Fibroblast of lung (primary cell): ENCODE measurements around the gene PIK3C2A. TPM values are rescaled to one million over a fixed set of nuclear protein-coding genes. Genes with fewer than 3 reads are reported as not detected.

Source experiments
- DNase-seq, 2 donors: peaks; one replicate each; pipeline versions ENCODE4 v3.0.0 to v3.0.0-alpha.2; 2010; ENCODE audit warnings: low read depth in 2 of 2
- H2AFZ ChIP-seq: 2 replicates; pipeline ENCODE4 v1.5.1; 2012; ENCODE audit warnings: low read length, control low read depth, inconsistent platforms
- H3K27ac ChIP-seq: 2 replicates; pipeline ENCODE4 v1.5.1; 2011; ENCODE audit warnings: low read length, control low read depth; ENCODE audit not compliant: insufficient read depth
- H3K27me3 ChIP-seq: 2 replicates; pipeline ENCODE4 v1.5.1; 2011; ENCODE audit warnings: mild to moderate bottlenecking, low read length; ENCODE audit not compliant: control insufficient read depth, insufficient read depth
- H3K36me3 ChIP-seq: 2 replicates; pipeline ENCODE4 v1.5.1; 2011; ENCODE audit warnings: low read length; ENCODE audit not compliant: control insufficient read depth, insufficient read depth
- H3K4me1 ChIP-seq: 2 replicates; pipeline ENCODE4 v1.5.1; 2011; ENCODE audit warnings: low read length; ENCODE audit not compliant: control insufficient read depth, insufficient read depth; ENCODE audit errors: extremely low read depth
- H3K4me2 ChIP-seq: 2 replicates; pipeline ENCODE4 v1.5.1; 2011; ENCODE audit warnings: low read length, control low read depth; ENCODE audit not compliant: insufficient read depth; ENCODE audit errors: extremely low read depth
- H3K4me3 ChIP-seq, 4 experiments: fragments of 200-600 bp in 1 of 4; sonication (generic) in 1 of 4; replicated peaks in 1 of 4; 2 replicates each; pipeline ENCODE4 v1.5.1; 2011 to 2016; ENCODE audit warnings: low read length in 4 of 4, low read depth in 3 of 4, mild to moderate bottlenecking in 3 of 4, control low read depth in 2 of 4, inconsistent platforms in 1 of 4, mixed read lengths in 1 of 4; ENCODE audit not compliant: insufficient read depth in 1 of 4; ENCODE audit errors: control extremely low read depth in 1 of 4
- H3K79me2 ChIP-seq: 2 replicates; pipeline ENCODE4 v1.5.1; 2012; ENCODE audit warnings: mild to moderate bottlenecking, low read length, inconsistent platforms; ENCODE audit not compliant: control insufficient read depth, insufficient read depth
- H3K9ac ChIP-seq: 2 replicates; pipeline ENCODE4 v1.5.1; 2011; ENCODE audit warnings: mild to moderate bottlenecking, low read length, control low read depth; ENCODE audit not compliant: insufficient read depth
- H3K9me3 ChIP-seq: 2 replicates; pipeline ENCODE4 v1.5.1; 2012; ENCODE audit warnings: low read depth, low read length; ENCODE audit not compliant: control insufficient read depth, insufficient read depth
- H4K20me1 ChIP-seq: 2 replicates; pipeline ENCODE4 v1.5.1; 2011; ENCODE audit warnings: low read length; ENCODE audit not compliant: control insufficient read depth, insufficient read depth; ENCODE audit errors: extremely low read depth
- CTCF ChIP-seq, 2 donors: IDR thresholded peaks in 1 of 2; conservative IDR thresholded peaks in 1 of 2; 1 replicate in 1 of 2; 2 replicates in 1 of 2; pipeline ENCODE4 v1.5.1; 2011 to 2012; ENCODE audit warnings: low read length in 2 of 2, control low read depth in 1 of 2, inconsistent platforms in 1 of 2, low read depth in 1 of 2, mild to moderate bottlenecking in 1 of 2
- EZH2 ChIP-seq: IDR thresholded peaks from 2 replicates; pipeline ENCODE4 v1.5.1; 2012; ENCODE audit warnings: low read length, control low read depth, mild to moderate bottlenecking; ENCODE audit errors: missing control alignments
- polyA plus RNA-seq, 2 donors: library from polyadenylated mRNA; depleted of rRNA in 1 of 2; stranded (reverse) in 1 of 2; unstranded in 1 of 2; fragments of >200 nt; gene quantifications; 2 replicates each; pipeline ENCODE4 v1.2.1, GENCODE V29; 2011 to 2012; ENCODE audit warnings: missing spikeins in 1 of 2
- total RNA-seq: library from RNA; depleted of rRNA; stranded (reverse); fragments of >200 nt; gene quantifications from 2 replicates; pipeline ENCODE4 v1.2.1, GENCODE V29; 2014

Gene PIK3C2A
- total and polyA plus RNA-seq, 2 donors (not counting 1 experiment from before 2014, with no cell fraction given): 38.0 to 45.4 TPM

- no peak overlapping the region for H2AFZ ChIP-seq
- TF ChIP-seq CTCF (conservative IDR thresholded peaks at IDR 0.05 in 1 of 2, IDR thresholded peaks at IDR 0.05 in 1 of 2; ENCODE audit: low read depth in 1 of 2, low read length in 2 of 2) (no peak), EZH2 (no peak)
- H4K20me1 ChIP-seq: peaks cover 2% of the 10 kb centered on the region
- H3K4me1 ChIP-seq: no peaks in the 10 kb centered on the region
- H3K36me3 ChIP-seq: no peaks in the 10 kb centered on the region
- no peak for DNase-seq
- no peaks in the 10 kb centered on the region for H3K9me3 ChIP-seq
- H3K4me2 ChIP-seq: no peak overlapping the region
- H3K27ac ChIP-seq: no peak overlapping the region
- H3K79me2 ChIP-seq: no peaks in the 10 kb centered on the region
- no peak overlapping the region for H3K9ac ChIP-seq
- H3K4me3 ChIP-seq: no peak overlapping the region
- H3K27me3 ChIP-seq: no peaks in the 10 kb centered on the region
Measured at GRCh38 chr11:17163291-17163690, 44.5 kb downstream of the PIK3C2A start.

- H4K20me1 ChIP-seq: peaks cover 2% of the 10 kb centered on the region
- H3K27me3 ChIP-seq: no peaks in the 10 kb centered on the region
- H3K9ac ChIP-seq: no peak overlapping the region
- no peak overlapping the region for H3K27ac ChIP-seq
- H3K4me2 ChIP-seq: no peak overlapping the region
- H3K4me3 ChIP-seq: no peak overlapping the region
- H3K9me3 ChIP-seq: no peaks in the 10 kb centered on the region
- TF ChIP-seq CTCF (conservative IDR thresholded peaks at IDR 0.05 in 1 of 2, IDR thresholded peaks at IDR 0.05 in 1 of 2; ENCODE audit: low read depth in 1 of 2, low read length in 2 of 2): no peak
- no peak for TF ChIP-seq EZH2
- H3K36me3 ChIP-seq: no peaks in the 10 kb centered on the region
- H2AFZ ChIP-seq: no peak overlapping the region
- DNase-seq: no peak
- H3K79me2 ChIP-seq: no peaks in the 10 kb centered on the region
- no peaks in the 10 kb centered on the region for H3K4me1 ChIP-seq
Measured at GRCh38 chr11:17162376-17162775, 45.4 kb downstream of the PIK3C2A start.

- Histone ChIP-seq H3K9me3 (no peaks in the 10 kb centered on the region), H3K4me1 (no peaks in the 10 kb centered on the region), H3K4me2 (no peak overlapping the region), H2AFZ (no peak overlapping the region), H3K79me2 (no peaks in the 10 kb centered on the region), H3K36me3 (no peaks in the 10 kb centered on the region), H3K9ac (no peak overlapping the region), H3K27ac (no peak overlapping the region), H3K4me3 (no peak overlapping the region), H3K27me3 (no peaks in the 10 kb centered on the region), H4K20me1 (peaks cover 2% of the 10 kb centered on the region)
- no peak for TF ChIP-seq CTCF (conservative IDR thresholded peaks at IDR 0.05 in 1 of 2, IDR thresholded peaks at IDR 0.05 in 1 of 2; ENCODE audit: low read depth in 1 of 2, low read length in 2 of 2)
- TF ChIP-seq EZH2: no peak
- no peak for DNase-seq
Measured at GRCh38 chr11:17161515-17161914, 46.3 kb downstream of the PIK3C2A start.
